ENCODE measurements around the gene UNC80.

The UNC80 gene

GRCh38 chr2:209913786-209914345 is 142.2 kb downstream of the UNC80 start:
- FAIRE-seq: no peak

- FAIRE-seq: no peak
Measured at GRCh38 chr2:209917154-209917771, 145.6 kb downstream of the UNC80 start.

GRCh38 chr2:209918251-209918650 is 146.6 kb downstream of the UNC80 start:
- no peak for FAIRE-seq

GRCh38 chr2:209922116-209922515 is 150.5 kb downstream of the UNC80 start:
- FAIRE-seq: no peak

- no peak for FAIRE-seq
Measured at GRCh38 chr2:209929369-209929768, 157.7 kb downstream of the UNC80 start.

- peak; percentile 95 for FAIRE-seq
Measured at GRCh38 chr2:209933499-209934483, 162.2 kb downstream of the UNC80 start.

GRCh38 chr2:209936106-209936666 is 164.6 kb downstream of the UNC80 start:
- no peak for FAIRE-seq

- FAIRE-seq: no peak
Measured at GRCh38 chr2:209937893-209938292, 166.3 kb downstream of the UNC80 start.

GRCh38 chr2:209938906-209939305 is 167.3 kb downstream of the UNC80 start:
- no peak for FAIRE-seq

GRCh38 chr2:209940936-209941335 is 169.3 kb downstream of the UNC80 start:
- FAIRE-seq: no peak

- no peak for FAIRE-seq
Measured at GRCh38 chr2:209942426-209942825, 170.8 kb downstream of the UNC80 start.

GRCh38 chr2:209942936-209943605 is 171.4 kb downstream of the UNC80 start:
- FAIRE-seq: no peak

GRCh38 chr2:209943776-209944175 is 172.1 kb downstream of the UNC80 start:
- no peak for FAIRE-seq

GRCh38 chr2:209946539-209946938 is 174.9 kb downstream of the UNC80 start:
- no peak for FAIRE-seq

- no peak for FAIRE-seq
Measured at GRCh38 chr2:209956271-209956670, 184.6 kb downstream of the UNC80 start.

GRCh38 chr2:209958016-209958415 is 186.4 kb downstream of the UNC80 start:
- FAIRE-seq: no peak

- FAIRE-seq: no peak
Measured at GRCh38 chr2:209960045-209960444, 188.4 kb downstream of the UNC80 start.

GRCh38 chr2:209960676-209961630 is 189.3 kb downstream of the UNC80 start:
- FAIRE-seq: peak; percentile 58

- FAIRE-seq: no peak
Measured at GRCh38 chr2:209965723-209966122, 194.1 kb downstream of the UNC80 start.

GRCh38 chr2:209969692-209970091 is 198.1 kb downstream of the UNC80 start:
- no peak for FAIRE-seq

GRCh38 chr2:209970271-209970670 is 198.6 kb downstream of the UNC80 start:
- FAIRE-seq: no peak

- no peak for FAIRE-seq
Measured at GRCh38 chr2:209970711-209971110, 199.1 kb downstream of the UNC80 start.
